HG03108 (cell line): Measurements from ENCODE around the gene TMC2.
A peak's percentile ranks its signal among the peaks of the same experiment; 100 is the strongest.
"Not testable (repeated sequence)": the region's sequence is repeated elsewhere in the genome, so short reads cannot be mapped to it uniquely, and the experiment has no call there.

Source experiments
- ATAC-seq: cut with Tn5 transposase; IDR thresholded peaks from one replicate; pipeline ENCODE4 v1.9.1; 2021; ENCODE audit warnings: moderate library complexity; ENCODE audit not compliant: unreplicated experiment

The TMC2 gene

GRCh38 chr20:2536560-2536986 lies at the start of gene TMC2:
TSS of gene TMC2 (plus strand) at chr20:2536573. CDS start at chr20:2536622, 49 bp downstream.
- ATAC-seq, result no peak

- ATAC-seq, result not testable (repeated sequence)
Measured at GRCh38 chr20:2502808-2503384, 33.5 kb upstream of the TMC2 start.

- not testable (repeated sequence) for ATAC-seq
Measured at GRCh38 chr20:2504803-2505202, 31.6 kb upstream of the TMC2 start.

- ATAC-seq, result not testable (repeated sequence)
Measured at GRCh38 chr20:2506426-2506825, 29.9 kb upstream of the TMC2 start.

- no peak for ATAC-seq
Measured at GRCh38 chr20:2507464-2507863, 28.9 kb upstream of the TMC2 start.

- peak; percentile 4 for ATAC-seq
Measured at GRCh38 chr20:2507875-2508630, 28.3 kb upstream of the TMC2 start.

- ATAC-seq, result peak; percentile 92
Measured at GRCh38 chr20:2508631-2509467, 27.5 kb upstream of the TMC2 start, which contains the start of gene ZNF343. TSS of gene ZNF343 (minus strand) at chr20:2508915. CDS start at chr20:2493895, 15,020 bp downstream.

- ATAC-seq, result no peak
Measured at GRCh38 chr20:2509468-2509781, 26.9 kb upstream of the TMC2 start.

- no peak for ATAC-seq
Measured at GRCh38 chr20:2509794-2510193, 26.6 kb upstream of the TMC2 start.

GRCh38 chr20:2515203-2515602 lies 21.2 kb upstream of the TMC2 start:
- no peak for ATAC-seq

- no peak for ATAC-seq
Measured at GRCh38 chr20:2516399-2516798, 20.0 kb upstream of the TMC2 start.

GRCh38 chr20:2518096-2518495 lies 18.3 kb upstream of the TMC2 start:
- ATAC-seq, result no peak

- no peak for ATAC-seq
Measured at GRCh38 chr20:2518558-2518957, 17.8 kb upstream of the TMC2 start.

- no peak for ATAC-seq
Measured at GRCh38 chr20:2519115-2519809, 17.1 kb upstream of the TMC2 start.

GRCh38 chr20:2520617-2521016 lies 15.8 kb upstream of the TMC2 start:
- no peak for ATAC-seq

- no peak for ATAC-seq
Measured at GRCh38 chr20:2521369-2522305, 14.7 kb upstream of the TMC2 start.

GRCh38 chr20:2522826-2523429 lies 13.4 kb upstream of the TMC2 start:
- not testable (repeated sequence) for ATAC-seq

- peak; percentile 55 for ATAC-seq
Measured at GRCh38 chr20:2523919-2524708, 12.3 kb upstream of the TMC2 start.
